ENCODE results near the gene TRIM74. TPM values are rescaled to one million over a fixed set of nuclear protein-coding genes. Genes with fewer than 3 reads are reported as not detected.
A peak's percentile ranks its signal among the peaks of the same experiment; 100 is the strongest.

TRIM74 gene
- total and polyA plus RNA-seq, 9 of the 15 experiments (the other 6 are each of a cell fraction or from before 2014, with no cell fraction given) = not detected

DNA sequence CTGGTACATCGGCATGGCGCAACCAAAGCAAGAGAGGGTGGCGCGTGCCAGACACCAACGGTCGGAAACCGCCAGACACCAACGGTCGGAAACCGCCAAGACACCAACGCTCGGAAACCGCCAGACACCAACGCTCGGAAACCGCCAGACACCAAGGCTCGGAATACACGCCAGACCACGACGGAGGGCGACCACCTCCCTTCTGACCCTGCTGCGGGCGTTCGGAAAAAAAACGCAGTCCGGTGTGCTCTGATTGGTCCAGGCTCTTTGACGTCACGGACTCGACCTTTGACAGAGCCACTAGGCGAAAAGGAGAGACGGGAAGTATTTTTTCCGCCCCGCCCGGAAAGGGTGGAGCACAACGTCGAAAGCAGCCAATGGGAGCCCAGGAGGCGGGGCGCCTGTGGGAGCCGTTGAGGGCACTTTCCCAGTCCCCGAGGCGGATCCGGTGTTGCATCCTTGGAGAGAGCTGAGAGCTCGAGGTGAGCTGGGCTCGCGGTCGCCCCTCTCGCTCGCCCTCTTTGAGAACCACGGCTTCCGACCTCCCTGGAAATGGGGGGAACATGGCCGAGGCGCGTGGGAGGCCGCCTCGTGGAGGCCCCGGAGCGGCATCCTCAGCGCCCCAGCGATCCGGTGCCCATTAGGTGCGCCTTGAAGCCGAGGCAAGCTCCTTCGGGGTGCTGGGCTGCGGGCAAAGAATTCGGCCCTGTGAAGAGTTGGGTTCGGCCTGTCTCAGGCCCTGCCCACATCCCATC lies 36.6 kb upstream of the TRIM74 start (continued):
- TF ChIP-seq AFF1 (IDR thresholded peaks at IDR 0.05; ENCODE audit: low read depth in 1 of 2, partially characterized antibody in 2 of 2) = peak in 1 of 2 experiments; percentile 60
- TF ChIP-seq POLR2H (tag; IDR thresholded peaks at IDR 0.05; ENCODE audit: low read depth) = peak; percentile 94
- TF ChIP-seq GABPB1 (CRISPR knock-in tag; IDR thresholded peaks at IDR 0.05) = peak; percentile 21; the same call in 1 of the 2 replicates
- TF ChIP-seq ZBTB26 (CRISPR knock-in tag; IDR thresholded peaks at IDR 0.05) = peak; percentile 50; the same call in 1 of the 2 replicates
- TF ChIP-seq ZBTB17 (CRISPR knock-in tag; IDR thresholded peaks at IDR 0.05) = 0 out of 2 replicates have a peak, but pooled peaks have one; percentile 27
- TF ChIP-seq YY1 (IDR thresholded peaks at IDR 0.05; ENCODE audit: borderline replicate concordance in 1 of 3, control insufficient read depth in 1 of 3, extremely low read depth in 1 of 3, insufficient read depth in 3 of 3, insufficient read length in 1 of 3, insufficient replicate concordance in 2 of 3, low read depth in 1 of 3, low read length in 2 of 3) = peak in 1 of 3 experiments; percentile 39
- TF ChIP-seq EP400 (IDR thresholded peaks at IDR 0.05) = peak; percentile 92
- TF ChIP-seq FOXP1 (CRISPR knock-in tag; IDR thresholded peaks at IDR 0.05) = peak; percentile 46; the same call in 1 of the 2 replicates
- TF ChIP-seq, protein P1, sequence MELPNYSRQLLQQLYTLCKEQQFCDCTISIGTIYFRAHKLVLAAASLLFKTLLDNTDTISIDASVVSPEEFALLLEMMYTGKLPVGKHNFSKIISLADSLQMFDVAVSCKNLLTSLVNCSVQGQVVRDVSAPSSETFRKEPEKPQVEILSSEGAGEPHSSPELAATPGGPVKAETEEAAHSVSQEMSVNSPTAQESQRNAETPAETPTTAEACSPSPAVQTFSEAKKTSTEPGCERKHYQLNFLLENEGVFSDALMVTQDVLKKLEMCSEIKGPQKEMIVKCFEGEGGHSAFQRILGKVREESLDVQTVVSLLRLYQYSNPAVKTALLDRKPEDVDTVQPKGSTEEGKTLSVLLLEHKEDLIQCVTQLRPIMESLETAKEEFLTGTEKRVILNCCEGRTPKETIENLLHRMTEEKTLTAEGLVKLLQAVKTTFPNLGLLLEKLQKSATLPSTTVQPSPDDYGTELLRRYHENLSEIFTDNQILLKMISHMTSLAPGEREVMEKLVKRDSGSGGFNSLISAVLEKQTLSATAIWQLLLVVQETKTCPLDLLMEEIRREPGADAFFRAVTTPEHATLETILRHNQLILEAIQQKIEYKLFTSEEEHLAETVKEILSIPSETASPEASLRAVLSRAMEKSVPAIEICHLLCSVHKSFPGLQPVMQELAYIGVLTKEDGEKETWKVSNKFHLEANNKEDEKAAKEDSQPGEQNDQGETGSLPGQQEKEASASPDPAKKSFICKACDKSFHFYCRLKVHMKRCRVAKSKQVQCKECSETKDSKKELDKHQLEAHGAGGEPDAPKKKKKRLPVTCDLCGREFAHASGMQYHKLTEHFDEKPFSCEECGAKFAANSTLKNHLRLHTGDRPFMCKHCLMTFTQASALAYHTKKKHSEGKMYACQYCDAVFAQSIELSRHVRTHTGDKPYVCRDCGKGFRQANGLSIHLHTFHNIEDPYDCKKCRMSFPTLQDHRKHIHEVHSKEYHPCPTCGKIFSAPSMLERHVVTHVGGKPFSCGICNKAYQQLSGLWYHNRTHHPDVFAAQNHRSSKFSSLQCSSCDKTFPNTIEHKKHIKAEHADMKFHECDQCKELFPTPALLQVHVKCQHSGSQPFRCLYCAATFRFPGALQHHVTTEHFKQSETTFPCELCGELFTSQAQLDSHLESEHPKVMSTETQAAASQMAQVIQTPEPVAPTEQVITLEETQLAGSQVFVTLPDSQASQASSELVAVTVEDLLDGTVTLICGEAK (IDR thresholded peaks at IDR 0.05) = peak; percentile 71
- TF ChIP-seq, protein P1 (CRISPR knock-in tag; IDR thresholded peaks at IDR 0.05) = 0 out of 2 replicates have a peak, but pooled peaks have one; percentile 23

Measured in K562 (cell line).